Stomach (tissue), 4 donors: Measurements from ENCODE around the gene CRACDL.

Experiments used
- EP300 ChIP-seq: sonication (generic); formaldehyde crosslinking; IDR thresholded peaks from one replicate; pipeline ENCODE4 v1.6.1; 2017; ENCODE audit warnings: antibody characterized with exemption
- POLR2A ChIP-seq, 4 donors: fragments of 450-650 bp; IDR thresholded peaks; one replicate each; pipeline ENCODE4 v1.6.1; 2016; ENCODE audit warnings: antibody characterized with exemption in 4 of 4, control low read depth in 2 of 4, mild to moderate bottlenecking in 1 of 4, moderate library complexity in 1 of 4
- POLR2AphosphoS5 ChIP-seq, 3 donors: sonication (generic); formaldehyde crosslinking; IDR thresholded peaks; one replicate each; pipeline ENCODE4 v1.6.1; 2016; ENCODE audit warnings: antibody characterized with exemption in 3 of 3
- TF ChIP-seq, protein P1 (sequence below), 7 experiments: fragments of 450-650 bp in 4 of 7; fragments of 200-600 bp in 3 of 7; sonication (generic) in 3 of 7; IDR thresholded peaks; one replicate each; pipeline ENCODE4 v1.5.1; 2016 to 2019; ENCODE audit warnings: antibody characterized with exemption in 7 of 7, control low read depth in 2 of 7, mild to moderate bottlenecking in 1 of 7

DNA sequence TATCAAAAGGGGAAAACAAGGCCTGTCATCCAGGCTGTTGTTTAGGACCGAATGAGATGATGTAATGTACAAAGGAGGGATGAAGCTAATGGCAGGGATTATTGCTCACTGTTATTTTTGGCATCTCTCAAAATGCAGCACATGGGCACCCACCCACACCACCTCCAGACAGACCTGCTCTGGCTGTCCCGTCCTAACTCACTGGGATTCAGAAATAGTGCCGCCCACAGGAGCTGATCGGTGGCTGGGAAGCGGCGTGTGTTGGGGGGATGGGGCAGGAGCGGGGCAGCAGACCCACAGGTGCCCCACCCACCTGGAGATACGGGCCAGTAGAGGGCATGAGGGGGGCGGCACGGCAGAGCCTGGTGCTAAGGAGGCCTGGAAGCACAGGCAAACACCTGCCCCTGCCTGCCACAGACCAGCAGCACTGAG, 52.2 kb downstream of the CRACDL start:
- TF ChIP-seq, protein P1, sequence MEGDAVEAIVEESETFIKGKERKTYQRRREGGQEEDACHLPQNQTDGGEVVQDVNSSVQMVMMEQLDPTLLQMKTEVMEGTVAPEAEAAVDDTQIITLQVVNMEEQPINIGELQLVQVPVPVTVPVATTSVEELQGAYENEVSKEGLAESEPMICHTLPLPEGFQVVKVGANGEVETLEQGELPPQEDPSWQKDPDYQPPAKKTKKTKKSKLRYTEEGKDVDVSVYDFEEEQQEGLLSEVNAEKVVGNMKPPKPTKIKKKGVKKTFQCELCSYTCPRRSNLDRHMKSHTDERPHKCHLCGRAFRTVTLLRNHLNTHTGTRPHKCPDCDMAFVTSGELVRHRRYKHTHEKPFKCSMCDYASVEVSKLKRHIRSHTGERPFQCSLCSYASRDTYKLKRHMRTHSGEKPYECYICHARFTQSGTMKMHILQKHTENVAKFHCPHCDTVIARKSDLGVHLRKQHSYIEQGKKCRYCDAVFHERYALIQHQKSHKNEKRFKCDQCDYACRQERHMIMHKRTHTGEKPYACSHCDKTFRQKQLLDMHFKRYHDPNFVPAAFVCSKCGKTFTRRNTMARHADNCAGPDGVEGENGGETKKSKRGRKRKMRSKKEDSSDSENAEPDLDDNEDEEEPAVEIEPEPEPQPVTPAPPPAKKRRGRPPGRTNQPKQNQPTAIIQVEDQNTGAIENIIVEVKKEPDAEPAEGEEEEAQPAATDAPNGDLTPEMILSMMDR (IDR thresholded peaks at IDR 0.05) = no peak
- TF ChIP-seq POLR2A (IDR thresholded peaks at IDR 0.05) = no peak
- TF ChIP-seq POLR2AphosphoS5 (IDR thresholded peaks at IDR 0.05) = no peak
- no peak for TF ChIP-seq EP300
